CD4-positive, alpha-beta T cell treated with Interleukin-17A for 1 hour (primary cell): Measurements from ENCODE around the gene C1QTNF1.
"Not testable (repeated sequence)": the region's sequence is repeated elsewhere in the genome, so short reads cannot be mapped to it uniquely, and the experiment has no call there.

Experiments
- DNase-seq: peaks from one replicate; pipeline ENCODE4 v3.0.0-alpha.2; 2020

The C1QTNF1 gene

DNA sequence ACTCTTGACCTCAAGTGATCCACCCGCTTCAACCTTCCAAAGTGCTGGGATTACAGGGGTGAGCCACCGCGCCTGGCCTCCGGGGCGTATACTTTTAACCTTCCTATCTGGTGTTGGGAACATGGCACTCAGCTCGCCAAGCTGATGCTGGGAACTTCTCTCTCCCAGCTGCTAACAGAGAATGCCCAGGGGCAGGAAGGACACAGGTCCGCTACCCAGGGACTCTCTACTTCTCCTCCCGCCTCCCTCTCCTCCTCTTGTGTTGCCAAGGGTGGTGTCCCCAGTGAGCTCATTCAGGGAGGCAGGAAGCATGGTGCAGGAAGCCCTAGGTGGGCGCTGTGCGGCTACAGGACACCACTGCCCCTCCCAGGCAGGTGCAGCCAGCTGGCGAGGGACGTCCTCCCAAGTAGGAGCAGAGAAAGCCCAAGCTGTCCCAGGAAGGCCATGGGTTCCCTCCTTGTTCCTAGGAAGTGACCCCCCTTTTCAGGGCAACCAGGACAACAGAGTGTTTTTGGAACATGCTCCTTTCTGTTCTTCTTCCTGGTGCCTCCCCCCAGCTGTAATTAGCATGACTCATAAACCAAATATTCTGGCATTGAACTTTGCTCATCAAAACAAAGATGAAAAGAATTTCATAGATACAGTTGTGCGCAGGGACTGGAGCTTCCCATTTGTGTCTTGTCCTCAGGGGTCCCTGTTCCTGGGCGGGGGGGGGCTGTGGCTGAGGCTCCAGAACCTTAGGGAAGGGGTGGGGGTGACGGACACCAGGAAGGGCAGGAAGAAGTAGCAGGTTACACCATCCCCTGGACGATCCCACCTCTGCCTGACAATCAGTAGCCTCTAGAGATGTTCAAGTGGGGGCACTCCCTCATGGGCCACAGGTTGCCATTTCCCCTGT lies 2.7 kb downstream of the C1QTNF1 start:
- no peak for DNase-seq

DNA sequence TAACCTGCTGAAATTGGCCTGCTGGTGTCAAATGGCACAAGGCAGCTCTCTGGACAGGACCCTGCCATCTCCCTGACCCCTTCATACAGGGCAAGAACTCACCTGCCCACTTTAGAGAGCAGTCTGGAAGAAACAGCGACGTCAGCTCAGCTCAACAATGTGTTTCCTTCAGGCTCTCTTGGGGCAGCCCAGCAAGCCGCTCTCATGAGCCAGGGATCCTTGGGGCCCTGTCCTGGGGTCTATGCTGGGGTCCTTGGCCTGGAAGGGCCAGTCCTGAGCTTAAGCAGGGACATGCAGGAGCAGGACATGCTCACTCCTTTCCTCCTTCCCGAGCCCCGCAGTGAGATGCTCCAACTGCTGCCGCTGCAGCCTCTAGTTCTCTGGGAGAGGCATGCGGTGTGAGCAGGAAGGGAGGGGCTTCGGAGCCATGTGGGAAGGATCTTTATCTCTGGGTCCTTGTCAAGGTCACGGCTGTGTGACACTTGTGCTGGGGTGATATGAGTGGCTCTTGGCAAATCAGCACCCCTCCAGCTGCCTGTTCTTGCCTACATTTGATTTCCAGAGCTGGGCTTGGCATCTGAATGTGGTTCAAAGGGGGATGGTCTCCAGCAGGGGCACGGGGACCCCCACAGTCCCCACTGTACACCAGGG lies 3.4 kb downstream of the C1QTNF1 start:
- DNase-seq, result no peak

DNA sequence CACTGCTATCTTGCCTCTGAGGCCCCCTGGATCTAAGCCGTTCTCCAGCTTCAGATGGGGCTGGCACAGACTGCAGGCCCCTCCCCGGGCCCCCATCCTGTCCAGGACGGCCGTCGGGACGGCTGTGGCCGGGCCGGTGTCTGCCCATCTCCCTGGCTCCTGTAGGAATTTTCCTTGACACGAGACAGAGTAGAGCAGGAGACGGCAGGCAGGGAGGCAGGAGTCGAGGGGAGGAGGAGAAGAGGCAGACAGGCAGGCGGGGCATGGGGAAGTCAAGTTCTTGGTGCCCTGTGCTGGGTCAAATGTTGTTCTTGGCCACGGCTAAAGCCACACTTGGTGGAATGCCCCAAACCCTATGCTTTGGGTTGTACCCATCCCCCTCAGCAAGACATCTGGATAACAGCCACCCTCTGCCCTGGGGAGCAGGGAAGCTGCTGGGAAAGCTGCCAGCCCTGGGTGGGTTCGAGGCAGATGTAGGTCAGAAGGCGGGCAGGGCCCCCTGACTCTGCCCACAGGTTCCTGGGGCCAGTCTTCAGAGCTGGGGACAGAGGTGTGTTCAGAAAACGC lies 4.0 kb downstream of the C1QTNF1 start:
- no peak for DNase-seq

DNA sequence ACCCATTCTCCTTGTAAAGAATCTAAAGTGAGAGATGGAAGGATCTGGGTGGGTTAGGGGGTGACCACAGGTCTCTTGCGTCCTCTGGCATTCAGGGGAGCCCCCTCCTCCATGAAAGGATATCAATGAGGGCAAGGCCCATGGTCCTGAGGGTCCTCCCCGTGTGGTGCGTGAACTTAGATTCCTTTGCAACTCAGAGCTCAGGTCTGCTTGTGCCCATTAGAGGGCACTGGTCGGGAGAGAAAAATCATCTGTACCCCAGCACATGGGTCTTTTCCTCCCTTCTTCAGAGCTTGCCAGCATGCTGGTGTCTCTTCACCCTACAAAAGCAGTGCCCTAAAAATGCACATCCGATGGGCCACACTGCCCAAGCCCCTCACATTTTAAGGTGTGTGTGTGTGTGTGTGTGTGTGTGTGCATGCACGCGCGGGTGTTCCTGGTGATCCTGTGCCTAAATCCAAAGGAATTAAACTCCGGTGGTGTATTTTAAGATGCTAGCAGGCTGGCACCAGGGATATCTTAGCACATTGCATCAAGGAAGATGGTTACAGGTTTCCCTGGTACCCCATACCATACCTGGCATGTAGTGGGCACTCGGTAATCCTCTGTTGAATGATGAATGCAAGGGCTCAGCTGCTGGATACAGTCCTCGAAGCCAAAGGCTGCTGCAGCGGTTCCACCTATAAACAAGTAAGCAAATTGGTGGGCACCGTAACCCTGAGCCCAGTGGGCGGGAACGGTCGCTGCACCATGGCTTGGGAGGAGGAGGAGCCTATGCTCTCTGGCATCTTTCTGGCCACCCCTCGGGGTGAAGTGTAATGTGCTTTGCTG lies 4.7 kb downstream of the C1QTNF1 start:
- DNase-seq, result no peak

DNA sequence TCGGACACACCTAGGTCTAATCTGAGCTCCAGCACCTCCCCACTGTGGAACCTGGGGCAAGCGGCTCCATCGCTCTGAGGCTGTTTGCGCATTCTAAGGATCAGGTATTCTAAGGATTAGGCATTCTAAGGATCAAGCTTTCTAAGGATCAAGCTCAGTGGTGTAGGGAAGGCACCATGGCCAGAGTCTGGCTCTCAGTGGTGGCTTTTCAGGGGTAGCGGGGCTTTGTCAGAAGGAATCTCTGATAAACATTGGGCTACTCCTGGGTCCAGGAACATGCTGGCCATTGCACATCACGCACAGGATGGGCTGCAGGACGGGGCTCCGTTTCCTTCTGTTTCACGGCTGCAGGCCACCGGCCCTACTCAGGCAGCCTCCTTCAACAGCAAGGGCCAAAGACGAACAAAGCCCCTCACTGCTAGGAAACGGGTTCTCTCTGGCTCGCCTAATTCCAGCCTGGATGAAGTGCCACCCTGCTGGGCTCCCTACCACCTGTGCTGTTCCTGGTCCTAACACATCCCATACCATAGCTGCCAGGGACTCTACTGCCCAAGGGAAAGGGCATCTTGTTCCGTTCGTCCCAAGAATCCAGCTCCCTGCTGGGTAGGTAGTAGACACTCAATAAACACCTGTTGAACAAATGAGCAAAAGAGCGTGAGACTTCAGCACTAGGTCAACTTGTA lies 5.5 kb downstream of the C1QTNF1 start:
- DNase-seq, result no peak

DNA sequence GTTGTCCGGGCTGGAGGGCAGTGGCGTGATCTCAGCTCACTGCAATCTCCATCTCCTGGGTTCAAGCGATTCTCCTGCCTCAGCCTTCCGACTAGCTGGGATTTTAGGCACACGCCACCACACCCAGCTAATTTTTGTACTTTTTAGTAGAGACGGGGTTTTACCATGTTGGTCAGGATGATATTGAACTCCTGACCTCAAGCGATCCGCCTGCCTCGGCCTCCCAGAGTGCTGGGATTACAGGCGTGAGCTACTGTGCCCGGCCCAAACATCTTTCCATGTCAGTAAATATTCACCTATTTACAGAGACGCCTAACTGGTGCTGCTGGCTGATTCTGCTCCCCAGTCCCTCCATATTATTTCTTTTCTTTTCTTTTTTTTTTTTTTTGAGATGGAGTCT lies 6.7 kb downstream of the C1QTNF1 start:
- not testable (repeated sequence) for DNase-seq

DNA sequence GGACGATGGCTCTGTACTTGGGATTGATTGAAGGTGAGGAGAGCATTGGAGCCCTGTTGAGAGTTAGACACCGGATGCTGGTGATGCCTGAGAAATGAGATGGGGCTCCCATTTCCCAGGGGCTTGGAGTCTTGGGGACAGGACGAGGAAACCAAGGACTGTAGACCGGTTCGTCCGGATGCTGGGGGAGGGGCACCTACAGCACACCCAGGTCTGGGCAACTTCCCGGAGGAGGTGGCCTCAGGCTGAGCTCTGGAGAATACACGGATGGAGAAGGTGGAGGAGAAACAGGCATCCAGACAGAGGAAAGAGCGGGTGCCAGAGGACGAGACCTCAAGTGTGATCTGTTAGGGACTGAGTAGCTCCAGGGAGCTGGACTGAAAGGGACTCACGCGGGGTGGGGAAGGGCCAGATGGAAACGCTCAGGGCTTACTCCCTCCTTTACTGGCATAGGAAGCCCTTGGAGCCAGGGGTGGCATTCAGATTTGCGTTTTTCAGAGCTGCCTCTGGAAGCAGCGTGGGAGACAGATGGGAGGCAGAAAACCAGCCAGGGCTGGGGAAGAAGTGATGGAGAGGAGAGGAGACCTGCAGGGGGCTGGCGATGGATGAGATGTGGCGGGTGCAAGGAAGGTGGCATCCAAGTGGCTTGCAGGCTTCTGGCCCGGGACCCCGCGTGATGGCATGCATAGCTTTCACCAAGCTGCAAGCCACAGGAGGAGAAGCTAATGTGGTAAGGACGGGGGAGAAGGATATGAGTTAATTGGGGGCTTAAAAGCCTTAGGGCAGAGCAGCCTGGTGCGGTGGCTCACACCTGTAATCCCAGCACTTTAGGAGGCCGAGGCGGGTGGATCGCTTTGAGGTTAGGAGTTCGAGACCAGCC lies 8.3 kb downstream of the C1QTNF1 start:
- no peak for DNase-seq

DNA sequence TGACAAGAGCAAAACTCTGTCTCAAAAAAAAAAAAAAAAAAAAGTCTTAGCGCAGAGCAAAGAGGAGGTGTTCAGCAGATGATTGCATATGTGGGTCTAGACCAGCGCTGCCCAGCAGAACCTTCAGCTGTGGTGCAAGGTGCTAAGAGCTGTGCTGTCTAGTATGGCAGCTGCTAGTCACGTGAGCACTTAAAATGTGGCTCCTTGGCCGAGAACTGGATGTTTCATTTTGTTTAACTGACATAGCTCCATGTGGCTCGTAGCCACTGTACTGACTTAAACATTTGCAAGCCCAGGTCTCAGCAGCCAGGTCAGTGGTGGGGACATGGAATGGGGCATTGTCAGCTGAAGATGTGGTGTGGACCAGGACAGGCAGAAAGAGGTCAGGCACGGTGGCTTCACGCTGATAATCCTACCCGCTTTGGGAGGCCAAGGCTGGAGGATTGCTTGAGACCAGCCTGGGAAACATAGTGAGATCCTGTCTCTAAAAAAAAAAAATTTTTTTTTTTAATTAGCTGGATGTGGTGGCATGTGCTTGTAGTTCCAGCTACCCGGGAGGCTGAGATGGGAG lies 9.2 kb downstream of the C1QTNF1 start:
- DNase-seq, result no peak

DNA sequence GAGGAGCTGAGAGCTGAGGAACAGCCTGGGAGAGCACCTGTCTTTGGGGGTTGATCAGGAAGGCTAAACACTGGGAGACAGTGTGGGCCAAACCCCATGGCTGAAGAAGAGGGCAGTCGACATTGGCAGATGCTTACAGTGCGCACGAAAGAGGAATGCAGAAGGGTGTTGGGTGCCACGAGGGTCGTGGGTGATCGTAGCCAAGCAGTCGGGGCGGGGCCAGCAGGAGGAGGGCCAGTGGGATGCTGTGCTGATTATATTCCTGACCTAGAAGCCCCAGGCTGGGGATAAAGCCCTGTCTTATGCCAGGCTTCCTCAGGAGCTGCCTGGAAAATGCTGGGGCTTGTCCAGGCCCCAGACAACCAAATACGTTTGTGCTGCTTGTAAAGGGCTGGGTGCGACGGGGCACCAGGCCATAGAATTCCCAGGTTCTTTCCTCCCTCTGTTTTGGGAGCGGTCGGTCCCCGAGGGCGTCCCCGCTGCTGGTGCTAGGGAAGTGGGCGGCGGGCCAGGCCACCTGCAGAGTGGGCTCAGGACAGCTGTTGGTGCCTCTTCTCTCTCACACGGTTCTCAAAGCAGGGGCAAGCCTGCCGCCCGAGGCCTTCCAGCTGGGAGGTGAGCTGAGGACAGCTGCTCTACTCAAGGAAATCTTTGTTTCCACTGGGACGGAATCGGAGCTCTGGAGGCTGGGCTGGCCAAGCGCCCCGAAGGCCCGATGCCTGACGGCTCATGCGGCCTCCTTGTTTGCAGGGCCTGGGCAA lies 10.0 kb downstream of the C1QTNF1 start:
- DNase-seq, result no peak

DNA sequence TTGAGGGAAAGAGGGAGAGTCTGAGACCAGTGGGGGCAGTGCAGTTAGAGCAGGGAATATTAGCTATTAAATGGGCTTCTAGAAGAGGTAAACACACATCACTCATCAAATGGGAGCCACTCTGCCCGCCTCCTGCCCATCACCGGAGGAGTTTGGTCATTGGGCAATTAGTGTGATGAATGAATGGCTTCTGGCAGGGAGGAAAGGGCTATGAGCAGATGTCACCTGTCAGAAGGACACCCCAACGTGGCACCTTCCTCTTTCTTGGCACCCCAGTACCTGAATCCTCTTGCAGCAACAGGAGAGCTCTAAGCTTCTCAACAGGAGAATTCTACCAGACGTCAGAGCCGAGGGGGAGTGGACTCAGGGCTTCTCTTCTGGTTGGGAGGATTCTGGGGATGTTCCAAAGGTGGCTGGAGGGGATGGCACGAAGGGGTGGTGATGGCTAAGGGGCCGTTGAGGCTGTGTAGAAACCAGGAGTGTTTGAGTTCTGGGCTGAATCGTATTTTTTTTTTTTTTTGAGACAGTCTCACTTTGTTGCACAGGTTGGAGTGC lies 11.0 kb downstream of the C1QTNF1 start:
- no peak for DNase-seq

DNA sequence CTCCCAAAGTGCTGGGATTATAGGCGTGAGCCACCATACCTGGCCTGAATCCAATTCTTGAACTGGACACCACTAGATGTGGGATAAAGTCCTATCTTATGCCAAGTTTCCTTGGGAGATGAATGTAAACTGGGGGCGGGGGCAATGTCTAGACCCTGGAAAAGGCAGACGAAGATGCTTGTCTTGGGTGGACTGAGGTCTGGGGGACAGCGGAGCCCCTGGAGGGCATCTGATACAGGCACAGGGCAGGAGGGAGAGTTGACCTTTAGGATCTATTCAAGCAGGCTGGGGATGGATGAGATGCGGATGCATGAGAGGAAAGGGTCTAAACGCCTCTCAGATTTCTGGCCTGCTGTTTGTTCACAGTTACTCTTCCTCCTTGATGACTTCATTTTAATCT lies 11.7 kb downstream of the C1QTNF1 start:
- DNase-seq, result no peak

DNA sequence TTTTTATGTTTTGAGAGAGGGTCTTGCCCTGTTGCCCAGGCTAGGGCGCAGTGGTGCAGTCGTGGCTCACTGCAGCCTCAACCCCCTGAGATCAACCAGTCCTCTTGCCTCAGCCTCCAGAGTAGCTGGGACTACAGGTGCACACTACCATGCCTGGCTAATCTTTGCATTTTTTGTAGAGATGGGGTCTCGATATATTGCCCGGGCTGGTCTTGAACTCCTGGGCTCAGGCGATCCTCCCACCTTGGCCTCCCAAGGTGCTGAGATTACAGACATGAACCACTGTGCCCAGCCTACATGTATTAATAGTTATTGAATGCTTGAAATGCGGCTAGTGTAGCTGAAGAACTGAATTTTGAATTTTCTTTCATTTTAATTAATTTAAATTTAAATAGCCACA lies 12.2 kb downstream of the C1QTNF1 start:
- DNase-seq, result no peak

DNA sequence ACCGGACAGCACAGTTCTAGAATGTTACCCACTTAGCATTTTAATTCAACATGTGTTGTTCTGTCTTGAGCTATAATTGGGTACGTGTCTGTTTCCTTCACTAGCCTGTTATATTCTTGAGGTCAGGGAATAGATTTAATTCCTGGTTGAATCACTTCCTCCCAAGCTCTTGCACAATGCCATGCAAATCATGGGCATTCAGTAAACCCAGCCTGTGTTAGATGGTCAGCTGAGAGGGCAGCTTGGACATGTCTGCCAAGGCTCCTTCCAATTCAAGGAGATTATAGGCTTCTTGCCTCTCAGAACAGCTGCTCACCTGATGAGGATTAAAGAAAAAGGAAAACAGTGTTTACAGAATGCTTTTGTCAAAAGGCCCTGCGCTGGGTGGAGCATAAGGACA lies 12.6 kb downstream of the C1QTNF1 start:
- DNase-seq, result no peak

DNA sequence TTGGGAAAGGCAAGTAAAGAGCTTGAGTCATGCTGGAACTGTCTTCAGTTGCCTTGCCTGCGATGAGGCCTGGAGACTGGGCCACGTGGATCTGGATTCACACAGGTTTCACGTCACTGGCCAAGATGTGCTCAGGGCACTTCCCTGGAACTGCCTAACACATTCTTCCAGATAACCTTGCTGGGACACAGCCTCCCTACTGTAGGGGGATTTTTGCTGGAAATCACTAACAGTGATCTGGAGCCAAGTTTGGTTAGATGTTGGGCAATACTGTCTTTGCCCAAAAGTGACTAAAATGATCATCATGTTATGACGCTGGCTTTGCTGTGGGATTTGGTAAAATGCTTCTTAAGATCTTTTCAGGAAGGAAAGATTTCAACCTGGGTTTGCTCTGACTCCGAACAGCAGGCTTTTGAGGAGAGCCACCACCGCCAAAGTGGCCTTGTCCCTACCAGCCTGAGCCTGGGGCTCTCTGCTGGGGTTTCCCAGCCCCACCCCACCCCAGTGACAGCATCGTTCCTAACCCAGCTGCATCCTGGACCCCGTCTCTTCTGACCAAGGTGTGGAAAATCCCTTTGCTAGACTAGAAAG lies 14.7 kb downstream of the C1QTNF1 start:
- DNase-seq, result no peak

DNA sequence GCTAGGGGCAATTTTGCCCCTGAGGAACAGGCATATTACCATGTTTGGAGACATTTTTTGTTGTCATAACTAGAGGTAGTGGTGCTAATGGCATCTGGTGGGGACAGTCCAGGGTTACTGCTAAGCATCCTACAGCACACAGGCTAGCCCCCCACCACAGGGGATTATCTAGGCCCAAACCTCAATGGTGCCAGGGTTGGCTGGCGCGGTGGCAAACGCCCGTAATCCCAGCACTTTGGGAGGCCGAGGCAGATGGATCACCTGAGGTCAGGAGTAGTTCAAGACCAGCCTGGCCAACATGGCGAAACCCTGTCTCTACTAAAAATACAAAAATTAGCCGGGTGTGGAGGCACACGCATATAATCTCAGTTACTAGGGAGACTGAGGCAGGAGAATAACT lies 15.2 kb downstream of the C1QTNF1 start:
- no peak for DNase-seq

DNA sequence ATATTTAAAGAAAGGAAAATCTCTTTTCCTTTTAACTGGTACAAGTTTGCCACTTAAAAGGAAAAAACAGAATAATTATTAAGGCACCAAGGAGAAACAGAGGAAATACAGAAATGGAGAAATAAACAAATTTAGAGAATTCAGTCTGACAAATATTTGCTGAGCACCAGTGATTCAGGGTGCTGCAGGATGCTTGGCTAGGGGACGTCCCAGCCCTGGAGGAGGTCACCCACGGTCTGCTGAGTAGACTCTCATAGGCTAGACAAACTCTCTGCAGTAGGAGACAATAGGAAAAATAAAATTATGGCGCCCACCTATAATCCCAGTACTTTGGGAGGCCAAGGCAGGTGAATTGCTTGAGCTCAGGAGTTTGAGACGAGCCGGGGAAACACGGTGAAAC lies 15.9 kb downstream of the C1QTNF1 start:
- no peak for DNase-seq

DNA sequence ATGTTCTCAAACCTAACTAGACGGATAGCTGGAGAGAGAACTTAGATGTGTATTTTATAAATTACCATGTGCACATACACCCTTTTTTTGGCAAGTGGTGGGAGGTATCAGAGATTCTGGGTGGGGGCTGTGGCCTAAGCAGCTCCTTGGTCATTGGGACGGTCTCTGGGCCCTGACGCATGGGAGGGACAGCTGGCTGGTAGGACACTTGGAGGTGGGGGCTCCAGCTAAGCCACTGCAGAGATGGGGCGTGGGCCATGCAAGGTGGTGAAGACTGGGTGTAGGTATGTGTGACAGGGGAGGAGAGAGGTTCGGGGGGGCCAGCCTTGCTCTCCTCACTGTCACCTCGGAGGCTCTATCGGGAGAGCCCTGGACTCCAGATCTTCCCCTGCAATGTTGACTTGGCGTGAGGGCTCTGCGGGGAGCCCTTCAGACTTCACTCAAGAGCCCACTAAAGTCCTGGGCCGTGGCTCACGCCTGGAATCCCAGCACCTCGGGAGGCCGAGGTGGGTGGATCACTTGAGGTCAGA lies 17.1 kb downstream of the C1QTNF1 start:
- no peak for DNase-seq

DNA sequence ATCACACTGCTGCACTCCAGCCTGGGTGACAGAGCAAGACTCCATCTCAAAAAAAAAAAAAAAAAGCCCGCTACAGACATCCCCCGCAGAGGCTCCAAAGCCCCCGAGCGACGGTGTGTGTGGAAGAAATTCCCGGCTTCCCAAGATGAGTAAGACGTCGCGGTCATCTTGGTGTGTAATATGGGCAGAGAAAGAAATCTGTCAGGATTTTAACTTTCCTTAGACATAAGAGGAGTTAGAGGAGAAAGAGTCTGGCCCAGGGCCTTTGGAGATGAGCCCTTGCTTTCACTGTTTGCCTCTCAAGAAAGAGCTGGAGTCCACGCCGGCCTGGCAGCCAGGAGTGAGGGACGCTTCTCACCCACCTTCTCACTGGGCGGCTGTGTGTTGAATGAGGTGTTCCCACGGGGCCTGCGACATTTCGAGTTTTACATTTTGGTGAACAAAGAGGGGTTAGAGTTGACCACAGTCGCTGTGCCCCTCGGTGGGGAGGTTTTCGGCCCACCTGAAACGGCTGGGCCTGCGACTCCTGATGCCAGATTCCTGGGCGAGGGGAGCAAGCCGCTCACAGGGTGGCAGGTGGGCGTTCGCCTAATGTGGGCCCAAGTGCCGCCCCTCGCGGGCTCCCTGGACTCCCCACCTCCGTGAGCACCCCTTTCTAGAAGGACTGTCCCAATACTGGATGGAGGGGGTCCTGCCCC lies 17.9 kb downstream of the C1QTNF1 start:
- DNase-seq, result no peak
